ENCODE data around the gene ACOX2.
A peak's percentile ranks its signal among the peaks of the same experiment; 100 is the strongest.

Gene ACOX2

DNA sequence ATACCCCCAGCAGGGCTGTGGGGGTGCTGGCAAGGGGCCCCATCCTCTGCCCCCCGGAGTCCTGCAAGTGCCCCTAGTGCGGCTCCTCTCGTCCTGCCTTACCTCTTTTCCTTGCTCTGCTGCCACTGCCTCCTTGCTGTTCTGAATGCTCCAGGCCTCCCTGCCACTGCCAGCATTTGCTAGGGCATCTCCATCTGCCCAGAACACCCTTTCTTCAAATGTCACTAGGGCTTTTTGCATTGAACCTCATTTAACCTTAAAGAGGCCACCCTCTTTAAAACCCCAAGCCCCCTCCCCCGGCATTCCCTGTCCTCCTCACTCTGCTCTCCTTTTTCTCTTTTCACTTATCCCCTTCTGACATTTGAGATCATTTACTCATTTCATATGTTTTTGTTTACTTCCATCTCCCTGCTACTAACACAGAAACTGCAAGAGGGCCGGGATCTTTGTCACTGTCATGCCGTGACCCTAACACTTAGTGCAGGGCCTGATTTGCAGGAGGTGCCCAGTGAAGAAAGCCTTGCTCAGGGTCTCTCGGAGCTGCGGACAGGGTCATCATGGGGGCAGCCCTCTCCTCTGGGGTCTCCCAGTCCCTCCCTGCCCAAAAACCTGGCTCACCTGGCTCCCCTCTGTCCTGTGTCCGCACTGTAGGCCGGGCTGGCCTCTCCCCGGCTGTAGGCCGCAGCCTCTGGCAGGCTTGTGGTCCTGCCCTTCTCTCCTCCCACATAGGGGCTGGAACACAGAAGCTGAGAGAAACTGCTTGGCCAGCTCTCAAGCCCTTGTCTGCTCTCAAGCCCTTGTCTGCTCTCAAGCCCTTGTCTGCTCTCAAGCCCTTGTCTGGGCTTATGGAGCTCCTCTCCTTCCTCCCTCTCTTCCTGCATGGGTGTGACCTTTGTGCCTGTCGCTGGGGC lies at the start of gene ACOX2:
TSS of gene ACOX2 (minus strand) at position 690 of the 911 bp plus-strand sequence. CDS start 2,084 bp downstream, outside the sequence.
- DNase-seq (ENCODE audit: low read depth in 1 of 2, low spot score in 1 of 2) = no peak

DNA sequence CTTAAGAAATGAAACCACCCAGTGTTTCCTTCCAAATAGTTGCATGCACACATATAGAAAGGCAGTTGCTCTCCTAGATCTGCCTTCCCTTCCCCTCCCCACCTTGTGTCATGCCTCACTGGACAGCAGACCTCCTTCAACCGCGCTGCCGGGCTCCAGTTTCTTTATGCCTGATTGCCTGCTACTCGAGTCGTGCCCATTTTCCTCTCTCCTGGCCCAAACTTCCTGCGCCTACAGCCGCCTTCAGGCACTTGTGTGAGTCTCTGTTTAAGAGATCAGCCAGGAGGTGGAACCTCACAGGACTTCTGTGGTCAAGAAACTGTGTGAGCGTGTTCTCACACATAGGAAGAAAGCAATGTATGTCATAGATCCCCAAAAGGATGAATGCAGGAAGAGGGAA lies 49.0 kb upstream of the ACOX2 start:
- DNase-seq (ENCODE audit: low read depth in 1 of 2, low spot score in 1 of 2) = no peak

DNA sequence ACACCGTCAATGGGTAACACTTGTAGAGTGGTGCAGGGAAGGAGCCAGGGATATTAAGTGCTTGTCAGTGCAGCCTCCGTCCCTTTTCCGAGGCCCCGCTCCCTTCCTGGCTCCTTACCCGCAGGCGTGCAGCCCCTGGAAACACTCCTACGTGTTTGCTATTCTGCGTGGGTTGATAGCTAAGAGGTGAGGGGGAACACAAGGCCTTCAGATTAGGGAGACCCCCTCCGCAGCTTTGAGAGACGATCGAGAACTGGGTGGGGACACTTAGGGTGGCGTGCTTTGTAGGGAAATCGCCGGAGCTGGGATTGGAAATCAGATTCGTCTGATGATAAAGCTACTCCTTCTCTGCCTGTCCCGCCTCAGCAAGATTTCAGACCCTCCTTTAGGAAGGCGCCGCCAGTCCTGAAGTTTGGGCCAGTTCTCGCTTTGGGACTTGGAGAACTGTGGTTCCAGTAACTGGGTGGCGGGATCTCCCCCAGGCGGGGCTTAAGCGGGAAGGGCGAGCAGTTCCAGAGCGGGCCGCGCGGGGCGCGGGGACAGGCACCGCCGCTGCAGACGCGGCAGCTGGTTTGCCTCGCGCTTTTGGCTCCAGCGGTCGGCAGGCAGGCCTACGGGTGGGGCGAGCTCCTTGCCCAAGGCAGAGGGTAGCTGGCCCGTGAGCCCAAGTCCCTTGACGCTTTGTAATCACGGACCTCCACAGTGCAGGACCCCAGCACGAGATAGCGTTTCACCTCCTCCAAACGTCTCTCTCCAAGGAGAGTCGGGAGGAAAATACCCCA lies 48.2 kb upstream of the ACOX2 start:
- peak in 1 of 2 donors; percentile 40 for DNase-seq (ENCODE audit: low read depth in 1 of 2, low spot score in 1 of 2)

DNA sequence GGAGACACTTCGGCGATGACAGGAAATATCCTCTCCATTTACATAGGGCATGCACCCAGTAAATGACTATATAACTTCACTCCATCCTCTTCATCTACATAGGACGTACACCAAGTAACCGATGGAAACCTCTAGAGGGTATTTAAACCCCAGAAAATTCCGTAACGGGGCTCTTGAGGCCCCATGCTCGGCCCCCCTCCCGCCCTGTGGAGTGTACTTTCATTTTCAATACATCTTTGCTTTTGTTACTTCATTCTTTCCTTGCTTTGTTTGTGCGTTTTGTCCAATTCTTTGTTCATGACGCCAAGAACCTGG lies 47.7 kb upstream of the ACOX2 start:
- DNase-seq (ENCODE audit: low read depth in 1 of 2, low spot score in 1 of 2) = no peak

DNA sequence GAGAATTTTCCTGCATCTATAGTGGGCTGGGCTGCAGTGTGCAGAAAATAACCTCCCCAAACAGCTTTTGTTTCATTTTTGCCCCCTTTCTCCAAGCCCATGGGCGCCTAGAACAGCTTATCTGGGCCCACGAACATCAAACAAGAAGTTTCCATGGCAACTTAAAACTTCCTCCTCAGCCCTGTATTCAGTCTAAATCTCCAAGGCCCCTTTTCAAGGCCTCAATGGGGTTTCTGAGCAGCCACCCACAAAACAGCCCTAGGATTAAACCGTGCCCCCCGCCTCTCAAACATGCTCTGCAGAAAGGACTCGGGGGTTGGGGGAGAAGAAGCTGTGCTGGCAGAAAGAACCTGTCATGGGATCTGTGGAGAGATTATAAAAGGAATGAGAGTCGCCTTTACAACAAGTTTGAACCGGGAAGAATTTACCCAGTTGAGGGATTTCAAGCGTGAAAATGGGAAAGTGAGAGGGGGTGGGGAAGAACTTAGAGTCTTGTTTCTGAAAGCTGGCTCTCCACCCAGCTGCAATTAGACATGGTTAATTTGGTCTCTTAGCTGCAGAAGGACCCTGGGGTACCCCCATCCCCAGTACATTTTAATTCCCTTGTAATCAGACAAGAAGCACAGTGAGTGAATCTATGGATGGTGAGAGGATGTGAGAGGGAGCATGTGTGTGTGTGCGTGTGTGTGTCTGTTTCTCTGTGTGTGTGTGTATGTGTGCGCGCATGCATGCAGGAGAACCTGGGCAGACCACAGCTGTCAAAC lies 44.5 kb upstream of the ACOX2 start:
- no peak for DNase-seq (ENCODE audit: low read depth in 1 of 2, low spot score in 1 of 2)

DNA sequence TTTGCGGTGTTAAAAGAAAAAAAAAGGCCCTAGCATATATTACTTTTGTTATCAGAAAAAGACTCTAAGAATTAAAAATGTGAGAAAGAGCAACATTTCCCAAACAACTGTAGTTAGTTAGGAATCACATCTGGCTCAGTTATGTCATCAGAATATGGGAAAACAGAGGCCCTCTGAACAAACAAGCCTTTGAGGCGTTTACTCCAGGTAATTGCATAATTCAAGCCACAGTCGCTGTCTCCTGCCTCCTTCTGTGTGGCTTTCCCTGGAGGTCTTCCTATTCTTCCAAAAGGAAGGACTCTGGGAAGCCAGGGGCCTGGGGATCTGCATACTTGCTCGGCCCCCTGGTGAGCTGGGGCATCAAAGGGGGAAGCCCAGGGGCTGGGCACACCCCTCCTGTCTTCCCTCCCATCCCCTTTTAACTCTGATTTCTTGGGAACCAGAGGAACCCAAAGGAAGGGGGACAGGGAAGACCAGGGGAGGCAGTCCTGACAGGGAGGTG lies 43.9 kb upstream of the ACOX2 start:
- DNase-seq (ENCODE audit: low read depth in 1 of 2, low spot score in 1 of 2) = no peak

DNA sequence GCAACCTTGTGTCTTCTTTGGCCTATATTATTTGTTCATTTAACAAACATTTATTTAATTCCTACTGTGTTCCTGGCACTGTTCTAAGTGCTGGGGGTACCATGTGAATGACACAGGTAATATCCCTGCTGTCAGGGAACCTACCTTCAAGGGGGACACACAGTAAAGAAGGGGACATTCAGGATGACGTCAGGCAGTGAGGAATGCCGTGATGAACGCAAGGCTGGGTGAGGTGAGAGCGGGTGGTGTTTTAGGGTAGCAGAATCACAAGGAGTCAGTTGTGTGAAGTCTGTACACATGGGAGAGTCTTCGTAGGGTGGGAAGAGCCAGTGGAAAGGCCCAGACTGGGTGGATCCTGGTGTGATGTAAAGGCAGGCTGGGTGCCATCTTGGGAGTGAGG lies 41.9 kb upstream of the ACOX2 start:
- no peak for DNase-seq (ENCODE audit: low read depth in 1 of 2, low spot score in 1 of 2)

DNA sequence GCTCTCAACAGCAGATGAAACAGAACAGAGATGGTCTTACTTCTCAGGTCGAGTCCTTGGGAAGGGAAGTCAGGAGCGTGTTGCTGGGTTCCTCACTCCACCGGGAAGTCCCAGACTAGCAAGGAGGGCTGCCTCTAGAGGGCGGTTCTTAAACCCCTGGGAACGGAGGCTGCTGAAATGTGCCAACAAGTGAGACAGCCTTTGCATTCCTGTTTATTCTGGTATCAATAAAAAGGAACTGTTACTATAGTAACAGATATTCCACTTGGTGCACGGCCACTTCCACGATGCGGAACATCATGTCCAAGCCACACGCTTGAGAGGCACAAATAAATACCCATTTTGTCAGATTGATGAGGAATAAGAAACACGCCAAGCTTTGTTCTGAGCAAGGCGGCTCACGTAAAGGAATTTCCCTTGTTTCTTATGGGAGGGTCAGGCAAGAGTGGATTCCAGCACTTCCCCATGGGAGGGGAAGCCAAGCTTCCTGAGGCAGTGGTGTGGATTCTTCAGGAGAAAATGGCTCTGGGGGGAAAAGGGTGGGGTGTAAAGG lies 40.4 kb upstream of the ACOX2 start, which contains the start of gene FAM107A:
TSS of gene FAM107A (minus strand) at position 123 of the 553 bp plus-strand sequence. CDS start 7,531 bp downstream, outside the sequence.
- DNase-seq (ENCODE audit: low read depth in 1 of 2, low spot score in 1 of 2) = no peak

DNA sequence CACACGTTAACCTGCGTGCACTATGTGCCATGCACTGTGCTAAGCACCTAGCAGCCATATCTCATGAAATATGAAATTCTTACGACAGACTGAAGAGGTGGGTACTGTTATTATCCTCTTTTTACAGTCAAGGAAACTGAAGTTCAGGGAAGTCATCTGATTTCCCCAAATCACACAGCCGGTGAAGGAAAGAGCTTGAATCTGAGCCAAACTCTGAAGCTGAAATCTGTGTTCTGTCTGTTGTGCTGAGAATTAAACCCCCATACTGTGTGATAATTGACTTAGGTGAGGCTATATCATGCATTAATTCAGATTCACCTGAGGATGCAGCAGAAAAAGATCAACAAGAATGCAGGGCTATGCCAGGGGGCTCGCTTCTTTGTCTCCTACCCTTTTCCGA lies 39.7 kb upstream of the ACOX2 start:
- no peak for DNase-seq (ENCODE audit: low read depth in 1 of 2, low spot score in 1 of 2)

DNA sequence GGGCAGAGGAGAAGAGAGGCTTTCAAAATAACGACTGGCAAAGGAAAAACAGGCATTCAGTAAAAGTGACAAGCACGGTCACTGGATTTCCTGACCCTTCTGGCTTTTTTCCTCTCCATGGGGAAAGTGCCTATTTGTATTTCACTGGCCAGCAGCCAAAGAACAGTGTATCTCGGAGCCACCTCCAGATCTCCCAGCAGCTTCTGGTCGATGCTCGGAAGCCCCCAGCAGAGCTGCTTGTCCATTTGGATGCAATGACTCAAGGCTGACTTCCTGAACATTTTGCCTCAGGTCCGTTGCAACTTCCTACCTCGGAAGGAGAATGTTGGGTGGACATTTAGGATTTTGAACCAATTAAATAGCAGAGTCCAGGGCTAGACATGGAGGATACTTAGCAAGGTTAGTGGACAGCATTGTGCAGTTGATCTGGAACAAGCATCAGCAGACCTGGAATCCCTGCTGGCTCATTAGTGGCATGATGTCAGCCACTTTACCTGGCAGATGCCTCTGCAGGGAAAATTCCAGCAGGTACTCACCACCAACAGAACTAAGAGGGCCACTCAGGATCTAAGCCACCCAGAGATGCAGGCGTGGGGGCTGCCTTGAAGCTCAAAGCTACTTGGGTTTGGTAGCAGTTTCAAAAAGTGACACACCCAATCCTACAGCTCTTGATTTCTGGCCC lies 39.1 kb upstream of the ACOX2 start:
- no peak for DNase-seq (ENCODE audit: low read depth in 1 of 2, low spot score in 1 of 2)

DNA sequence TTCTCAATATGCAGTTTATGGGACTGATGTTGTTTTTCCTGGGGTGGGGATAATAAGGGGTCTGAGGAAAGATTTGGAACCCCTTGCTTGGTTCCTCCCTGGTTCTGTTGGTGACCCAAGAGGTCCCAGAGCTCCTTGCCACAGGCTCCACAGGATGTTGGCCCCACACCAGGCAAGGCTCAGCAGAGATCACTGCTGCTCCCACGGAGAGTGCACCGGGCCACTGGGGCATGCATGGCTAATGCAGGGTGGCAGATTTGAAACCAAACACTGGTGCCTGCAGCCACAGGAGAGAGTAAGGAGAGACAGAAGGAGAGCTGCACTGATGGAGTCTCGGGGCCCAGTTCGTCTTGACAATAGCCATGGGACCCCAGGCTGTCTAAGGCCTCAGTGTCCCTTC lies 37.7 kb upstream of the ACOX2 start:
- no peak for DNase-seq (ENCODE audit: low read depth in 1 of 2, low spot score in 1 of 2)

DNA sequence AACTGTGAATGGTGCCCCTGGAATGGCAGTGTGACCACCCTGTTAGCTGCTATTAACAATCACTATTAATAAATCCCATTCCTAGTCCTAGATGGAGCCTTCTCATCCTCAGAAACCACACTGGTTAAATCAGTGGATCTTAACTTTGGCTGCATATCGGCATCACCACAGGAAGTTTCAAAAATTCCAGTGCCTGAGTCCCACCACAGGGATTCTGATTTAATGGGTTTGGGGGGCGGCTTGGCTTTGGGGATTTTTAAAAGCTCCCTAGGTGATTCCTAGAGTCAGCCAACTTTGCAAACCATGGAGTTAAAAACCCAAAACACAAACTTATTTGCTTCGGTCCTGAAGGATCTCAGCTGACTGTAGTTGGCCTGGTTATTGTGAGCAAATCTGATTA lies 37.1 kb upstream of the ACOX2 start:
- no peak for DNase-seq (ENCODE audit: low read depth in 1 of 2, low spot score in 1 of 2)

DNA sequence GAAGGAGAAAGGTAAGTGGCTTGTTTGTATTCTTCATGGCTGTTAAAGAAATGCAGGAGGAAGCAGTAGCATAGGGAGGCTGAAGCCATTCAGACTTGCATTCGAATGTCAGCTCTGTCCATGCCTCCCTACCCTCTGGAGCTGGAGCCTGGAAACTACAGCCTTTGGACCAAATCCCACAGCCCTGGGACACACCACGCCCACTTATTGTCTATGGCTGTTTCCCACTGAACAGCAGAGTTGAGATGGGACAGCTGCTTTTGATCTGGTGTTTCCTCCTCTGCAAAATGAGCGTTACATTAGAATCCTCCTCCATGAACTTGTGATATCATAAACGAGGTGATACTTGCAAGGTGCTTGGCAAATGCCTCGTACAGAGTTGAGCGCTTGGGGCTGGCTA lies 36.6 kb upstream of the ACOX2 start:
- DNase-seq (ENCODE audit: low read depth in 1 of 2, low spot score in 1 of 2) = no peak

DNA sequence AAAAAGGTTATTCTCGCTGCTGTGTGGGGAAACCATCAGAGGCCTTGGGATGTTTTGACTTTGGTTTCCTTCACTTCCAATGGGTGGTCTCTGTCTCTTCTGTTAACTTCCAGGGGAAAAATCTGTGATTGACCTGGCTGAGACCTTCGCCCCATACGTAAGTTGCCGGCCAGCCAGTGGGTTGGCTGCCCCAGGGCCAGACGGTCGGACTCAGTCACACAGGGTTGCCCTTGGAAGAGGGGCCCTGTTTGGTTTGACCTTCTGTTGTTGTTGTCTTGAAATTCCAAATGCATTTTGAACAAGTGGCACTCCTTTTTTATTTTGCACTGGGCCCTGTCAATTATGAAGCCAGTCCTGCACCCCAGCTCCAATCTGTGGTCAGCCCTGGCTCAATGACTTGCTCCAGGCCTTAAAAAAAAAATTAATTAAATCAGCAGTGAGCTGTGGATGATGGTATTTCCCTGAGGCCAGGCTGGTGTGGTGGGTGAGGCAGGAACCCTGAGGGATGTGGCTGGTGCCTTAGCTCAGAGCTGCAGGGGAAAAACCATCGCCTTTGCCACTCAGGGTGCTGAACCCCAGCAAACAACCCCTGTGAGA lies 35.7 kb upstream of the ACOX2 start:
- DNase-seq (ENCODE audit: low read depth in 1 of 2, low spot score in 1 of 2) = no peak

DNA sequence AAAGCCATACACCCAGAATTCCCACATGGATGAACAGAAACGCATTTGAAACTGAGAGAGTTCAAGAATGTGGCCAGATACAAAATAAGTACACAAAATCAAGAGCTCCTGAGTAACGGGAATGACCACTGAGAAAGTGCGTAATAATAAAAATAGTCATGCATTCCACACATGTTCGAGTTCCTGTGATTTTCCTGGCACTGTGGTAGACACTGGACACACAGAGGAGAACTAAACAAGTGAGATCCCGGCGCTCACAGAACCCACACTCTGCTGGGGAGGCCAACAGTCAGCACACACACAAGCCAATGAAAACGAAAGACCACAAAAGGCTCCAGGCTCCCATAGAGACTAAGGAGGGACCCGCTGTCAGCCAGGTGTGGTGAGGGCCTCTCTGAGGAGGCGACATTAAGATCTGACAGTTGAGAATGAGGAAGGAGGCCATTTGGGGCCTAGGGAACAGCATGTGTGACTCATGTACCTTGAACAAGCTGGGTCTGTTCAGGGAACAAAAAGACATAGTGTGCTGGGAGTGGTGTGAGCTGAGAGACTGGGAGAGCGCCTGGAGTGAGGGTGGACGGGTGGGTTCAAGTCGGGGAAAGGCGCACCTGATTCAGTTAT lies 35.1 kb upstream of the ACOX2 start:
- DNase-seq (ENCODE audit: low read depth in 1 of 2, low spot score in 1 of 2) = no peak

DNA sequence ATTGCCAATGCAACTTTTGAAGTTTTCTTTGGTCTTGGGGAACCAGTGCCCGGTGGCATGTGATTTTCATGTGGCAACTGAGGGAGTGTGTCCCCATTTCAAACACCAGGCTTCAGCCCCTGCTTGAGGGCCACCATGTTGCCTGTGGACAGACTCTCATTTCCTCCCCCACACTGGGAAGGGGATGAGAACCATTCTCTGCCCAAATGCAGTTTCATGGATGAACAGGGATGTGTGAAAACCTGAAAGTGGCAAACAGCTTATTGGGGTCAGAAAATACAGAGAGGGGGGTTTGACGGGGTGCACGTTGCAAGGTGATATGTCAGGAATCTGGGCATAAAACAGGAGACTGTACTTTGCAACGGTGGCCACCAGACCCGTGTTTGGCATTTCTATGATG lies 33.9 kb upstream of the ACOX2 start:
- no peak for DNase-seq (ENCODE audit: low read depth in 1 of 2, low spot score in 1 of 2)

DNA sequence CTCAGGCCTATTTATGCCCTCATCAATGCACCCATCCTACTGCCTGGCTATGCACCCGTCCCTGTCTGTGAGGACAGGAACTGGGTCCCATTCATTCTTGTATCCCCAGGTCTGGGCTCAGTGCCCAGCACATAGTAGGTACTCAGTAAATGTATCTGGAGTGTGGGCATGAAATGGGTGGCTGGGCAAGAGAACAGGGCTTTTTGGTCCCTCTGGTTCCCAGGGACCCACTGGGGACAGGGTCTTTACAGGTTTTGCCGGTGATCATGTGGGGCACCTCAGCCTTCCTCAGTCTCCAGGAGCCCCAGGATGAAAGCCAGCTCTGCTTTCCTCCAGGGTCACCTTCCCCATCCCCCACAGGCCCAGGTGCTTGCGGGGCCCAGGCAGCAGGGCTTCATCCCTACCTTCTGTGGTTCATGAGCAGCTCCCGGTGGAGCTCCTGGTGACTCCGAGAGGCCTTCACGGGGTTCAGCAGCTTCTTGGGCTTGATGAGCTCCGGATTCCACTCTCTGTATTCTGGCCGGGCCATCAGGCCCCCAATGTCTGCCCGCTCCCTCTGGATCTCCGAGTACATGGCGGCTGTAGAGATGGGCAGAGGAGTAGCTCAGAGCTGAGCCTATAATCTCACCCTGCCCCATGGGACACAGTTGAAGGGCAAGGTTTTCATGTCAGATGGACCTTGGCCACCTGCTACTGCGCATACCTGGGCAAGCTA lies 32.5 kb upstream of the ACOX2 start:
- DNase-seq (ENCODE audit: low read depth in 1 of 2, low spot score in 1 of 2) = no peak

DNA sequence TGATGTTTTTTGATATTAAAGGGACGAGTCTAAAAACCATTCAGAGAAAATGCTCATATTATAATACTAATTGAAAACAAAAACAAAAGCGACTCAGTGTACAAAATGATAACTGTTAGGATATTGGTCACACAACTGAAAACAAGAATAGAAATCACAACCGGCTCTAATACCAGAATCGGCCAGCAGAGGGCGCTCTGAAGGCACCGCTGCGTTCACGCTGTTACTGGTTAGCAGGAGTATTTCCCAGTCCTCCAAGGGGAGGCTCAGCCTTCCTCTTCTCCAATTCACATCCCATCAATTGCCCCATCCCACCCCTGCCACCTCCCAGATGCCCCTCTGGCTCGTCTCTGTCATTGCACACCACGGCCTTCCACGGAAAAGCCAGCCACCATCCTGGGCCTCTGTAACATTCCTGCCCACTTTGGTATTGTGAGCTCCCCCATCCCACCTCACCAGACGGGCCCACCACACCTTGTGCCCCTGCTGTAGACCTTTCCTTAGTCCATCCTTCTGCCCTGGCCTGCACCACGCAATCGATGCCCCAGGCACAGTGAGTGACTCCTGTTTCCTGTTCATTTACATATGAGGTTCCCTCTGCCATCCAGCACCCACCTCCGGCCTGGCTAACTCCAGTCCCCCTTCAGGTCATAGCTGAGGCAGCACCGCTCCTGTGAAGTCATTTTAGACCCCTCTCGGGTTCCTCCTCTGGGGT lies 31.7 kb upstream of the ACOX2 start:
- peak; percentile 42 to 57 for DNase-seq (ENCODE audit: low read depth in 1 of 2, low spot score in 1 of 2)

DNA sequence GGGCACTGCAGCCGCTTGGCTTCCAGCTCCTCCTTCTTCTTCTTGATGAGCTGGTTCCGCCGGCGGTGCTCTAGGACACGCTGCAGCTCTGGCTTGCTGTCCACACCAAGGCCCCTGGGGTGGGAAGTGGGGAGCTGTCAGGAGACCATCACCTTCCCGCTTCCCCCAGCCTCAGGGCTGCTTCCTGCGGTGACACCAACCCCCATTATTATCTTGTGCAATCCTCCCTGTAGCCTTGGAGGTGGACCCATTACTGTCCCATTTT lies 30.2 kb upstream of the ACOX2 start:
- no peak for DNase-seq (ENCODE audit: low read depth in 1 of 2, low spot score in 1 of 2)

All from stimulated activated CD4-positive, alpha-beta T cell treated with anti-CD3 and anti-CD28 coated beads, Interleukin-15, amount 100 ng/mL, for 1 hour (primary cell).